Parathyroid adenoma (tissue), 2 donors: ENCODE results near the gene FAM110A.
"Not testable (repeated sequence)": the region's sequence is repeated elsewhere in the genome, so short reads cannot be mapped to it uniquely, and the experiment has no call there.

Experiments used
- H2AFZ ChIP-seq: fragments of 300-600 bp; sonication (generic); one replicate; pipeline ENCODE4 v1.7.0; 2017; ENCODE audit warnings: antibody characterized with exemption, mild to moderate bottlenecking
- H3K27ac ChIP-seq: fragments of 300-600 bp; sonication (generic); one replicate; pipeline ENCODE4 v1.7.0; 2017
- H3K27me3 ChIP-seq: fragments of 300-600 bp; sonication (generic); one replicate; pipeline ENCODE4 v1.7.0; 2017; ENCODE audit warnings: low read length; ENCODE audit not compliant: control insufficient read depth, insufficient read depth
- H3K36me3 ChIP-seq: fragments of 300-600 bp; sonication (generic); one replicate; pipeline ENCODE4 v1.7.0; 2017; ENCODE audit warnings: low read length; ENCODE audit not compliant: control insufficient read depth, insufficient read depth
- H3K4me1 ChIP-seq: fragments of 300-600 bp; sonication (generic); one replicate; pipeline ENCODE4 v1.7.0; 2017; ENCODE audit warnings: control low read depth
- H3K4me2 ChIP-seq: fragments of 300-600 bp; sonication (generic); one replicate; pipeline ENCODE4 v1.7.0; 2017; ENCODE audit warnings: low read length
- H3K4me3 ChIP-seq: fragments of 300-600 bp; sonication (generic); one replicate; pipeline ENCODE4 v1.7.0; 2017; ENCODE audit warnings: low read depth, low read length
- H3K79me2 ChIP-seq: fragments of 300-600 bp; sonication (generic); one replicate; pipeline ENCODE4 v1.7.0; 2017; ENCODE audit warnings: control low read depth
- H3K9ac ChIP-seq: fragments of 300-600 bp; sonication (generic); one replicate; pipeline ENCODE4 v1.7.0; 2017; ENCODE audit warnings: mild to moderate bottlenecking
- H3K9me3 ChIP-seq: fragments of 300-600 bp; sonication (generic); one replicate; pipeline ENCODE4 v1.7.0; 2017; ENCODE audit warnings: low read length; ENCODE audit not compliant: control insufficient read depth
- CTCF ChIP-seq: fragments of 300-600 bp; sonication (generic); IDR thresholded peaks from one replicate; pipeline ENCODE4 v1.7.0; 2017; ENCODE audit warnings: antibody characterized with exemption, mild to moderate bottlenecking
- donor health status: primary hyperparathyroidism.

Gene FAM110A

DNA sequence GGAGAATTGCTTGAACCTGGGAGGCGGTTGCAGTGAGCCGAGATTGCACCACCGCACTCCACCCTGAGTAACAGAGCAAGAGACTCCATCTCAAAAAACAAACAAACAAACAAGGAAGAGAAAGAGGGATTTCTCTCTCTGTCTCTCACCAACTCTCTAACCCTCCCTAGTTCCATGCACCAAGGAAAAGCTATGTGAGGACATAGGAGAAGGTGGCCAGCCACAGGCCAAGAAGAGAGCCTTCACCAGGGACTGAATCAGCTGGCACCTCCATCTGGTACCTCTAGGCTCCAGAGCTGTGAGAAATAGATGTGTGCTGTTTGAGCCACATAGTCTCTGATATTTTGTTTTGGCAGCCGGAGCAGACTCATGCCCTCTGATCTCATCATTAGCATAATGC, 9.0 kb upstream of the FAM110A start:
- Histone ChIP-seq H3K9me3 (no peaks in the 10 kb centered on the region), H3K4me1 (peaks cover 26% of the 10 kb centered on the region), H2AFZ (no peak overlapping the region), H3K27ac (no peak overlapping the region), H3K27me3 (no peaks in the 10 kb centered on the region), H3K36me3 (no peaks in the 10 kb centered on the region), H3K4me3 (no peak overlapping the region), H3K79me2 (no peaks in the 10 kb centered on the region), H3K9ac (no peak overlapping the region), H3K4me2 (no peak overlapping the region)
- TF ChIP-seq CTCF = no peak

DNA sequence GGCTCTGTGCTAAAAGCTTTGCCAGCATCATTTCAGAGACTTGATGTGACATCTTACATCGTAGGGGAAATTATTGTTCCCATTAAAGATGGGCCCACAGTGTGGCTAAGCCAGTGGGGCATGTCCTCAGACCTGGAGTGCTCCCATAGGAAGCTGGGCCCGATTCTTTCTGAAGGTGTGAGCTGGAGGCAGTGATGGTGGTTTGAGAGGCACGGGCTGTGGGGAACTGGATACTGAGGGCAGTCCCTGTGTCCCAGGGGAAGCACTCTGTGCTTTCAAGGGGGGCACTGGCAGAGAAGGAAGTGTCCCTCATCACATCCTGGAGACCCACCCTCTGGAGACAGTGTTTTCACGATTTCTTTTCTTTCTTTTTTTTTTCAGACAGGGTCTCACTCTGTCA, 8.6 kb upstream of the FAM110A start:
- Histone ChIP-seq H3K79me2 (no peaks in the 10 kb centered on the region), H3K36me3 (no peaks in the 10 kb centered on the region), H3K4me2 (no peak overlapping the region), H3K27ac (no peak overlapping the region), H2AFZ (peak overlapping the region; percentile 10), H3K4me3 (no peak overlapping the region), H3K27me3 (no peaks in the 10 kb centered on the region), H3K9me3 (no peaks in the 10 kb centered on the region), H3K9ac (no peak overlapping the region), H3K4me1 (peaks cover 30% of the 10 kb centered on the region)
- TF ChIP-seq CTCF = no peak

GRCh38 chr20:825710-826421, 7.6 kb upstream of the FAM110A start:
- H3K4me3 ChIP-seq = no peak overlapping the region
- no peak overlapping the region for H3K9ac ChIP-seq
- no peak overlapping the region for H3K27ac ChIP-seq
- H3K79me2 ChIP-seq = no peaks in the 10 kb centered on the region
- H3K27me3 ChIP-seq = no peaks in the 10 kb centered on the region
- H2AFZ ChIP-seq = no peak overlapping the region
- H3K4me1 ChIP-seq = peaks cover 24% of the 10 kb centered on the region
- no peak overlapping the region for H3K4me2 ChIP-seq
- TF ChIP-seq CTCF = no peak
- no peaks in the 10 kb centered on the region for H3K9me3 ChIP-seq
- H3K36me3 ChIP-seq = no peaks in the 10 kb centered on the region

DNA sequence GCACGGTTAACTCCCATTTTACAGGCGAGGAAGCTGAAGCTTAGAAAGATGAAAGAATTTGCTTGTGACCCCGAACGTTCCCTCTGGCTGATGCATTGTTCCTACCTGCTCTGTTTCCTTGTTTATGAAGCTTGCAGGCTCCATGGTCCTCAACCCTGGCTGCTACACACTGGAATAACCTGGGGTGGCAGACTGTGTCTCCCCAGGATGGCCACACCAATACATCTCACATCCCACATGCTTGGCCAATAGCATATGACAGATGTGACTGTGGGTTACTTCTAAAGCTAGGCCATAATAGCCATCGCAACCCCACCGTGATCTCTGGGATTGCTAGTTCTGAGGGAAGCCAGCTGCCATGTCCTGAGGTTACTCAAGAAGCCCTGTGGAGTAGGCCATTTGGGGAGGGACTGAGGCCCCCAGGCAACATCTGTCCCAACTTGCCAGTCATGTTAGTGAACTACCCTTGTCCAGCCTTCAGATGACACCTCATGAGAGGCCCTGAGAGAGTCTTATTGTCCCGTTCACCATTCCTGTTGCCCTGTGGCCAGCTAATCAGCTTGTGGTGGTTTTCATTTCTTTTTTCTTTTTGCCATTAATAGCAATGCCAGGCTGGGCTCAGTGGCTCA, 6.7 kb upstream of the FAM110A start:
- H3K79me2 ChIP-seq = no peaks in the 10 kb centered on the region
- TF ChIP-seq CTCF = no peak
- H2AFZ ChIP-seq = no peak overlapping the region
- H3K27me3 ChIP-seq = no peaks in the 10 kb centered on the region
- no peak overlapping the region for H3K4me3 ChIP-seq
- peaks cover 20% of the 10 kb centered on the region for H3K4me1 ChIP-seq
- H3K9me3 ChIP-seq = no peaks in the 10 kb centered on the region
- H3K27ac ChIP-seq = no peak overlapping the region
- H3K4me2 ChIP-seq = no peak overlapping the region
- H3K9ac ChIP-seq = no peak overlapping the region
- no peaks in the 10 kb centered on the region for H3K36me3 ChIP-seq

DNA sequence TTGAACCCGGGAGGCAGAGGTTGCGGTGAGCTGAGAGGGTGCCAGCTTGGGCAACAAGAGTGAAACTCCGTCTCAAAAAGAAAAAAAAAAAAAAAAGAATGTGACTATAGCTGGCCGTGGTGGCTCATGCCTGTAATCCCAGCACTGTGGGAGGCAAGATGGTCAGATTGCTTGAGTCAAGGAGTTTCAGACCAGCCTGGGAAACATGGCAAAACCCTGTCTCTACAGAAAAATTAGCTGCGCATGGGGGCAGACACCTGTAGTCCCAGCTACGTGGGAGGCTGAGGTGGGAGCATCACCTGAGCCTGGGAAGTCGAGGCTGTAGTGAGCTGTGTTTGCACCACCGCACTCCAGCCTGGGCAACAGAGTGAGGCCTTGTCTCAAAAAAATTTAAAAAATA, 5.5 kb upstream of the FAM110A start:
- H3K9ac ChIP-seq, H3K79me2 ChIP-seq, H3K9me3 ChIP-seq, H3K27me3 ChIP-seq, H3K36me3 ChIP-seq, H2AFZ ChIP-seq, H3K4me2 ChIP-seq, H3K4me3 ChIP-seq: not testable (repeated sequence)
- peak overlapping the region; percentile 95 for H3K27ac ChIP-seq
- peaks cover 20% of the 10 kb centered on the region for H3K4me1 ChIP-seq
